ENCODE data around the gene SRGAP3. TPM values are rescaled to one million over a fixed set of nuclear protein-coding genes. Genes with fewer than 3 reads are reported as not detected.

The SRGAP3 gene
- total and polyA plus RNA-seq, 7 experiments from 2014 or later: 1.4 to 6.0 (median 4.6) TPM

GRCh38 chr3:8931342-8931741, 318.1 kb downstream of the SRGAP3 start:
- Histone ChIP-seq H3K27me3 (ENCODE audit: control insufficient read depth in 2 of 2, insufficient read depth in 2 of 2, low read length in 2 of 2) (no peaks in the 10 kb centered on the region), H3K36me3 (ENCODE audit: control insufficient read depth in 2 of 3, insufficient read depth in 3 of 3, low read length in 3 of 3) (peaks cover 0 to 8% (median 0%) of the 10 kb centered on the region in 3 experiments), H3K27ac (ENCODE audit: low read depth, low read length) (no peak overlapping the region), H3K4me3 (ENCODE audit: low read length) (no peak overlapping the region), H3K9me3 (ENCODE audit: control insufficient read depth in 2 of 3, low read length in 3 of 3) (no peaks in the 10 kb centered on the region), H3K4me1 (ENCODE audit: control insufficient read depth in 2 of 2, insufficient read depth in 2 of 2, low read length in 2 of 2) (no peaks in the 10 kb centered on the region)
- DNase-seq (no peak), ATAC-seq (no peak)
- ChIA-PET CTCF (no interaction called here), POLR2A (no interaction called here)
- intact Hi-C loops (cut with micrococcal nuclease): no loop called here
- H3K4me1 Mint-ChIP-seq: no peaks in the 10 kb centered on the region
- H3K27ac Mint-ChIP-seq: no peak overlapping the region
- no peaks in the 10 kb centered on the region for H3K27me3 Mint-ChIP-seq
- no peak overlapping the region for H3K4me3 Mint-ChIP-seq
- H3K36me3 Mint-ChIP-seq: peaks cover 0 to 25% (median 8%) of the 10 kb centered on the region in 5 donors
- H3K9me3 Mint-ChIP-seq: peaks cover 0 to 1% (median 0%) of the 10 kb centered on the region in 11 donors

Other genes with a start within 250 kb of the SRGAP3 start
- gene THUMPD3, start 113.4 kb upstream of the SRGAP3 start, total RNA-seq: 10 to 100 TPM; 39.4 to 54.8 (median 42.4) TPM
- gene THUMPD3, start 113.4 kb upstream of the SRGAP3 start, polyA plus RNA-seq: 10 to 100 TPM; 24.1 to 25.9 TPM
- gene SETD5, start 148.0 kb upstream of the SRGAP3 start, total RNA-seq: 100 to 1,000 TPM; 120 to 157 (median 153) TPM
- gene SETD5, start 148.0 kb upstream of the SRGAP3 start, polyA plus RNA-seq: 10 to 100 TPM; 28.7 to 49.4 TPM